ENCODE measurements around the gene WHRN.

DNA sequence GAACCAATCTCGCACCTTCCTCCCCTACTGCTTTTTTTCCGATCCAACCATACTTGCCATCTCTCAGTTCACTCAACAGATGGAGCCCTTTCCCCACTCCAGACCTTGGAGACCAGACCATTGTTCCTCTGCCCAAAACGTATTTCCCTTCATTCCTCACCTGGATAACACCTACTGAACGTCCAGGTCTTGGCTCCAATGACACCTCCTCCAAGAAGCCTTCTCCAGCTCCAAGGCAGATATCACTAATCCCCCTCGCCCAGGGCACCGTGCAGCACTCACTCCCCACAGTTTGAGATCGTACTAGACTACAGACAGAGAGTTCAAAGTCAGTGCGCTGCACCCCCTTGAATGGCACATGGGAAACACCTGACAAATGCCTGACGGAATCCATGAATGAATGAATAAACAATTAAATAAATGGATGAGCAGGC lies 70.4 kb downstream of the WHRN start:
- TF ChIP-seq, protein P1, sequence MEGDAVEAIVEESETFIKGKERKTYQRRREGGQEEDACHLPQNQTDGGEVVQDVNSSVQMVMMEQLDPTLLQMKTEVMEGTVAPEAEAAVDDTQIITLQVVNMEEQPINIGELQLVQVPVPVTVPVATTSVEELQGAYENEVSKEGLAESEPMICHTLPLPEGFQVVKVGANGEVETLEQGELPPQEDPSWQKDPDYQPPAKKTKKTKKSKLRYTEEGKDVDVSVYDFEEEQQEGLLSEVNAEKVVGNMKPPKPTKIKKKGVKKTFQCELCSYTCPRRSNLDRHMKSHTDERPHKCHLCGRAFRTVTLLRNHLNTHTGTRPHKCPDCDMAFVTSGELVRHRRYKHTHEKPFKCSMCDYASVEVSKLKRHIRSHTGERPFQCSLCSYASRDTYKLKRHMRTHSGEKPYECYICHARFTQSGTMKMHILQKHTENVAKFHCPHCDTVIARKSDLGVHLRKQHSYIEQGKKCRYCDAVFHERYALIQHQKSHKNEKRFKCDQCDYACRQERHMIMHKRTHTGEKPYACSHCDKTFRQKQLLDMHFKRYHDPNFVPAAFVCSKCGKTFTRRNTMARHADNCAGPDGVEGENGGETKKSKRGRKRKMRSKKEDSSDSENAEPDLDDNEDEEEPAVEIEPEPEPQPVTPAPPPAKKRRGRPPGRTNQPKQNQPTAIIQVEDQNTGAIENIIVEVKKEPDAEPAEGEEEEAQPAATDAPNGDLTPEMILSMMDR (IDR thresholded peaks at IDR 0.05; ENCODE audit: poor library complexity, severe bottlenecking) = peak; percentile 90
- TF ChIP-seq EP300 (conservative IDR thresholded peaks at IDR 0.05; ENCODE audit: poor library complexity, severe bottlenecking) (no peak), EZH2 (IDR thresholded peaks at IDR 0.05; ENCODE audit: borderline replicate concordance, insufficient read depth, low read length, poor library complexity, severe bottlenecking) (no peak), SMC3 (conservative IDR thresholded peaks at IDR 0.05; ENCODE audit: poor library complexity) (peak; percentile 96), POLR2AphosphoS5 (IDR thresholded peaks at IDR 0.05) (no peak), TAF1 (IDR thresholded peaks at IDR 0.05; ENCODE audit: low read depth) (no peak), RAD21 (conservative IDR thresholded peaks at IDR 0.05) (peak; percentile 94), MXI1 (conservative IDR thresholded peaks at IDR 0.05; ENCODE audit: poor library complexity, severe bottlenecking) (no peak)

All from neural cell (in vitro differentiated cells).